Stimulated activated CD4-positive, alpha-beta T cell treated with anti-CD3 and anti-CD28 coated beads, TNF-alpha, amount 100 ng/mL, for 24 hours (primary cell): ENCODE data around the gene NSMCE1.

Experiments
- DNase-seq, 3 experiments: peaks; one replicate each; pipeline ENCODE4 v3.0.0-alpha.2; 2020; ENCODE audit warnings: low read depth in 3 of 3

Gene NSMCE1

DNA sequence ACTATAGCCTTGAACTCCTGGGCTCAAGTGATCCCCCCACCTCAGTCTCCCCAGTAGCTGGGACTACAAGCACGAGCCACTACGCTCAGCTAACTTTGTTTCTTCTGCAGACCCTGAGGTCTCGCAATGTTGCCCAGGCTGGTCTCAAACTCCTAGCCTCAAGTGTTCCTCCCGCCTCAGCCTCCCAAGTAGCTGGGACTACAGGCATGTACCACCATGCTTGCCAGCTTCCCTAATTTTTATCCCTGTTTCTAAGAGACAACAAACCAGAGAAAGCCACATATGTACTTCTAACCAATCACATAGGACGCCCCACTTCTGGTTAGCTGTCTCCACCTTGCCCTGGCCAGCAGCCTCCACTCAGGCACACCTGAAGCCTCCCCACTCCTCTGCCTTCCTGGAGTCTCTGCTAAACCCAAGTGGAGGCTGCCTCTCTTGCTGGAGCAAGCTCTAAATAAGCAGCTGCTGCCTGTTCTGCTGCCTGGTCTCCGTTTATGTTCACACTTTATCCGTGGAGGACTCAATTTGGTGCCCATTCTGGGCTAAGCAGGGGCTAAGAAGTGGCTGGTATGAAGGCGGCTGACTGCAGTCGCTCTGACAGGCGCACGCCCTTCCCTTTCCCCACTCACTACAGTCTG lies 24.7 kb downstream of the NSMCE1 start:
- DNase-seq: no peak

DNA sequence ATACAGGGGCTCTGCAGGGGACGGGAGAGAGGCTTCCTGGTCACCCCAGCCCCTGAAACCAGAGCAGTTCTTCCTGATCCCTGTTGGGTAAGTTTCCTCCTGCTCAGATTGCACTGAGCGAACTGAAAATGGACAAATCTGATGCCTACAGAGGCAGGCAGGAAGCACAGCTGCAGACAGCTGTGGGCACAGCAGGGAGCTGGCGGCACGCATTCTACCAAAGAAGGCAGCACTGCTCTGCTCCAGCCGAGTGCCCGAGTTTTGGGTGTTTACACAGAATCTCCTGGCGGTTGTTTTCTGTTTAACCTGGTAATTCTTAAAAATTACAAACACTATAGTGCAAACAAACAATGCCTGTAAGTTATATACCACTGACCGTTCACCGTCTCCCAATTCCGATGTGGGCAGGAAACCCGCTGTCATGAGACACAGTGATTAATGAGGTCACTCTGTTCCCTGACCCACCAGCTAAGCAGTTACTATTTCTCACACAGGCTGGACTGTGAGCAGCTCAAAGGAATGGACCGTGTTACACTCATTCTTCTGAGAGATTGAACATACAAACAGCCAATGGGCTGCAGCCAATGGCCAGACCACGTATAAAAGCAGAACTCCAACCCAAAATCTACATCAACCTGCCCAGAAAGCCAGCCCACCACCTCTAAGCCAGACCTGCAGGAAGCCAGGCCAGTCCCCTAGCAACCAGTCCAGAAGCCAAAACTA lies 25.5 kb downstream of the NSMCE1 start:
- no peak for DNase-seq

DNA sequence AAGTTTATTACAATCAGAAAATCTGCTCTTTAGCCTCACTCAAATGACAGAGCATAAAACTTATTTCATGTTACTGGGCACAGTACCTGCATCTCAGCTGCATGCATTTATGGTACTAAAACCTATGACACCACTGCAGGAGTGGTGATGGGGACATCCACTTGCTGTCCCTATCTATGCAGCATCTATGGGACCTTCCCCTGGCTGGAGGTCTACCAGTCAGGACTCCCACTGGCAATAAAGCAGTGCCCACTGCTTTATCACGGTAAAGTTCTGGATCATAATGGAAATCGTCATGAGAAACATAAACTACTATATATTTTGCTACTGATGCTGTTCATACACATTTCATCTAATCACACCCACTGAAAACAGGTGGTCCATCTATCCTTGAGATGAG lies 26.2 kb downstream of the NSMCE1 start:
- no peak for DNase-seq

DNA sequence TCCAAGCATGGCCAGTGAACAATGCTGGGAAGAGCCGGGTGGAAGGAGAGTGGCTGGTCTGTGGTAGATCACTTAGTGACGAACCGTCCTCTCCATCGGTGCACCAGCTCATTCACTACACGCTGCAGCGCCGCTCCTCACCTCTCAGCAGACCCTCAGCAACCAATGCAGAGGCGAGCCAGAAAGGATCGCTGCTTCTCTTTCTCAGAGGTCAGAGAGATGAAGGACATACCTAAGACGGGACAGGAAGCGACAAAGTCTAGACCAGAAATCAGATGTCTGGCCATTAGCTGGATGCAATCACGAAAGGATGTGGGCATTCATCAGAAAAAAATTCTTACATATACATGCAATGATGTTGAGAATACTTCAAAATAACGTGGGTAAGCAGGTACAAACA lies 26.9 kb downstream of the NSMCE1 start:
- DNase-seq: no peak

DNA sequence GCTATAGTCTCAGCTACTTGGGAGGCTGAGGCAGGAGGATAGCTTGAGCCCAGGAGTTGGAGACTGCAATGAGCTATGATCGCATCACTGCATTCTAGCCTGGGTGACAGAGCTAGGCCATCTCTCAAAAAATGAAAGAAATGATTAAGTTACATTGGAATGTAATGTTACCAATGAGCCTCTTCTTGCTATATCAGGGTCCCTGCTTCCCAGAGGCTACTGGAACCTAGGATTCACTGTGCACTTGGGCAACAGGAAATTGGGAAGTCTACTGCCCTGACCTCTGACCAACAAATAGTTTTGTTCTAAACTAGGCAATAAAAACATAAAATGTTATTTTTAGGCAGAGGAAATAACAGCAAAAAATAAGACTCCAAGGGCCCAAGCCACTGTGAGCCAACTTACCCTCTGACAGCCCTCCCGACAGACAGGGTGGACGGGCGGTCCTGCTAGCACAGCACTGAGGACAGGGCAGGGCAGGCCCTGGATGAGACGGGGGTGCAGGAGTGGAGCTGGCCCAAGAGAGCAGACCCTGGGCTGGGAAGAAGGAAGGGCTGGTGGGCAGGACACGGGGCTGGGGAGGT lies 27.5 kb downstream of the NSMCE1 start:
- no peak for DNase-seq

DNA sequence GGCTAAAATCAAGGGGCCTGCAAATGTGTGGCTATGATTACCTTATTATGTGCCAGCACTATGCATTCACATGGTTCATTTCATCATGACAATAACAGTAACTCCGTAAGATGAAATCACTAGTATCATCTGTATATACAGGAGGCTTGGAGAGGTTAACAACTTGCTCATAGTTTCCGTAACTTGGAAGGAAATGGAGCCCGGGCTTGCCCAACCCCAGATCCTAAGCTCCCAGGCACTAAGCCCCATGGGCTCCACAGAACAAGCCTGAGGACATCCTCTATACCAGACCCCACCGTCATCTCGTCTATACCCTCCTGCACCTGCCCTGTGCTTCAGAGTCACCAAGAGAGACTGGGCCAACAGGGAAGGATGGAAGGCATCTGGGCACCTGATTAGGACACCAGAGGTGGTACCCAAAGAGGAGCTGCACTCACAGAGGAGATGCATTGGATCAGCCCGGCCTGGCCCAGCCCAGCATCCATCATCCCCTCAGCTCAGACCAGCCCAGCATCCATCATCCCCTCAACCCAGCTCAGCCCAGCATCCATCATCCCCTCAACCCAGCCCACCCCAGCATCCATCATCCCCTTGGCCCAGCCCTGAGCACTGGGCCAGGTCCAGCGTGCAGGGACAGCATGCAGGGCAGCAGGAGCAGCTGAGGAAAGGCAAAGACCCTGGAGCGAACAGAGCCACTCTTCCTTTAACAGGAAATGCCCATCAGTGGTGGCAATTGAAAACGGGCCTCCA lies 28.5 kb downstream of the NSMCE1 start:
- DNase-seq: no peak

DNA sequence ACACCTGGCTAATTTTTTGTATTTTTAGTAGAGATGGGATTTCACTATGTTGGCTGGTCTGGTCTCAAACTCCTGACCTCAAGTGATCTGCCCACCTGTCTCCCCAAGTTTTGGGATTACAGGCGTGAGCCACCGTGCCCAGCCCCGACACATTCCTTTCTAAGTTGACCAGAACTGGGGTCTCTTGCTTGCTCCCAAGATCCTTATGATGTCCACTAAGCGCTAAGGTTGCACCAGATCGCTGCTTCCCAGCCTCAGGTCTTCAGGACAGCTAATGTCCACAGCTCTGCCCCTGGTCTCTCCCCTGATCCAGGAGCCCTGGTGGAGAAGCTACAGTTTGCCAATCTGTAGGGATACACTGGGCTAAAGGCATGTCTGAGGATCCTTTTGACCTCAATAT lies 29.5 kb downstream of the NSMCE1 start:
- no peak for DNase-seq

DNA sequence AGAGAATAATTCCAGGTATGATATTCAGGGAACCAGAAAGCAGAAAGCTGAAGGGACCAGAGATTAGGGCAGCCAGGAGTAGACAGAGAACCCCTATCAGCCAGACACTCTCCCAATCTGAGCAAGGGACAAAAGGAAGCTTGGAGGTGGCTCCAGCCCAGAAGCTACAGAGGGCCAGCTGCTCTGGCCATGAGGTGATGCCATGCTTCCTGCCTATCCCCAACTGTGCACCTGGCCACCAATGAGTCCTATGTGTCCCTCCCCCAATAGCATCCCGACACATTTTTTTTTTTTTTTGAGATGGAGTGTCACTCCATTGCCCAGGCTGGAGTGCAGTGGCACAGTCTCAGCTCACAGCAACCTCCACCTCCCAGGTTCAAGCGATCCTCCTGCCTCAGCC lies 30.0 kb downstream of the NSMCE1 start:
- DNase-seq: no peak

DNA sequence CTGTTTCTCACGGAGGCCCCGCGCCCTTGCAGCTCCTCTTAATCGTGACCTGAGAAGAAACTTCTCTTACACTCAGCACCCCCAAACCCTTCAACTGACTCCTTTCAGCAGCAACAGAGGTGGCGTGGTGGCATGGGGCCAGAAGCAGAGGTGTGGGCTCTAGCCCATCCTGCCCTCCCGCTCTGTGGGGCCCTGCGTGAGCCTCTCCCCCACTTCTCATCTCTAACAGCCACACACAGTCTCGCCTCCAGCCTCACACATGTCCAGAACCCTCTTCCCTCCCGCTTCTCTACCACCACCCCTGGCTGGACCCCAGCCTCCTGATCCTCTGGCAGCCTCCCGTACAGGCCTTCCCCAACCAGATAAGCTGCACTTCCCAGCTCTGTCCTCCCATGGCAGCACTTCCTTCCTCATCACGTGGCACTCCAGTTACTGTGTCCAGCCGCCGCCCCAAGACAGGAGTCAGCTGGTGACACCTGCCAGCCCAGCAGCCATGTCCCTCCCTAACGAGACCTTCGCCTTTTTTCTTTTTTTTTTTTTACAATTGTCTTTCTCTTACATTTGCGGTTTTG lies 30.5 kb downstream of the NSMCE1 start:
- DNase-seq: peak in 1 of 3 experiments; percentile 42

DNA sequence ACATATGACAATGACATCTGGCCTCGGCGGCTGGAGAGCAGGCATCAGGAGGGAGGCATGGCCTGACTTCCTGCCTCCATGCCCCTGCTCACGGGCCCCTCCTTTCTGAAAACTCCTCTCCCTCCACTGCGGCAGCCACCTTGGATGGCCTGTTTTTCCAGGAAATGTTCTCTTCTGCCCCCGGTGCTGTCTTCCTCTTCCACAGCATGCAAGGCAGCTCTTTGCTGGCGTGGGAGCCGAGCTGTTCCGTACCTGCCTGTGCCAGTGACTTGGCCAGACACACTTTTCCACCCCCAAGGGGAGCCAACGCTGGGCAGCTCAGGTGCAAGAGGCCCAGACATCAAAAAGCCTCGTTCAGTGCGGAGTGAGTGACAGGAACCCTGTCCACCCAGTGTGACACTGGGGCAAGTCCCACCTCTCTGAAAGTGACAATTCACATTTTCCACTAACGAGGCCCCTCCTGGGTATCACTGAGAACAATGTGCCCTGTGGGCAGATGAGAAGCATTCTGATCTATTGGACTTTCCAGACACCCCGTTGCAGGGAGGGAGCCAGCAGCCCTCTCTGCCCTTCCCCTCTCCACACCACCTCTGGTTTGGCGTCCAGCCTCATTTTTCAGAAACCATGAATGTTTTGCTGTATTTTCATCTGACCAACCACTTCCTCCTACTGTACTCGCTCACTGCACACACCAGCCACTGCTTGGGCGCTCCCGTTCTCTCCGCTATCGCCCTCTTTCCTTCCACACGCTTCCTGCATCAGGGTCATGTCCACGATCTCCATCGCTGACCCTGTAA lies 31.2 kb downstream of the NSMCE1 start:
- peak; percentile 62 to 79 (median 75) for DNase-seq

DNA sequence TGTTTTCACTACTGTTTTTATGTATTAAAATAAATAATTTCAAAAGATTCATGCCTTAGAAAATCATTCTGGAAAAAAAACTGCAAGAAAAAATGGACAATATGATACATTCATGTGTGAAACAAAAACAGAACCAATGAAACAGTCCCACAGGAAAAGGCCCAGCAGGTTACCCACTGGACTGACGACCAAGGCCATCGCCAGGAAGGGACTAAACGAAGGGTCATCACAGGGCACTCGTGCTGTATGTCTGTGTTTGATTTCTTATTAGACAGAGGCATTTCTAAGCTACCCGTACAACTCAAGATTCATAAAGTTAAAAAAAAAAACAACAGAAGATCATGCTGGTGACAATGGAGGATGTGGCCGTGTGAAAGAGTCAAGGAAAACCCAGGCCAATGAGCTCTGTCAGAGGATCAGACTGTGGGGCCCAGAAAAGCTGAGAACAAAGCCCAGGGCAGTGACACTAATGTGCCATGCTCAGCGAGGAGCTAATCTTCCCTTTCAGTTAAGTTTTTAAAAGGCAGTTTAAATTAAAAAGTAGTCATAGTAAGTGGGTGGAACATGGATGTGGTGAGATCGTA lies 31.8 kb downstream of the NSMCE1 start:
- no peak for DNase-seq

DNA sequence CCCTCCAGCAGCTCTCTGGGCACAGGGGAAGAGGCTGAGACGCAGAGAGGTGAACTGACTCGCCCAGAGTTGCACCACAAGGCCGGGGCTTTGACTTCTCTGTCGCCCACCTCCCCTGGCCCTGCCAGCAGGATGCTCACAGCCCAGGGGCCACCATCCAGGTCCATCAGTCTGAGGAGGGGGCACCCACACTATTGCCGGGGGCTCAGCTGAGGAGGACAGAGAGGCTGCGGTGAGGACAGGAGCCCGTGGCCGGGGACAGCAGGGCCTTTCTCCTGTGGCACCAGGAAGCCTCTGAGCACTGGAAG lies 32.7 kb downstream of the NSMCE1 start:
- DNase-seq: no peak

DNA sequence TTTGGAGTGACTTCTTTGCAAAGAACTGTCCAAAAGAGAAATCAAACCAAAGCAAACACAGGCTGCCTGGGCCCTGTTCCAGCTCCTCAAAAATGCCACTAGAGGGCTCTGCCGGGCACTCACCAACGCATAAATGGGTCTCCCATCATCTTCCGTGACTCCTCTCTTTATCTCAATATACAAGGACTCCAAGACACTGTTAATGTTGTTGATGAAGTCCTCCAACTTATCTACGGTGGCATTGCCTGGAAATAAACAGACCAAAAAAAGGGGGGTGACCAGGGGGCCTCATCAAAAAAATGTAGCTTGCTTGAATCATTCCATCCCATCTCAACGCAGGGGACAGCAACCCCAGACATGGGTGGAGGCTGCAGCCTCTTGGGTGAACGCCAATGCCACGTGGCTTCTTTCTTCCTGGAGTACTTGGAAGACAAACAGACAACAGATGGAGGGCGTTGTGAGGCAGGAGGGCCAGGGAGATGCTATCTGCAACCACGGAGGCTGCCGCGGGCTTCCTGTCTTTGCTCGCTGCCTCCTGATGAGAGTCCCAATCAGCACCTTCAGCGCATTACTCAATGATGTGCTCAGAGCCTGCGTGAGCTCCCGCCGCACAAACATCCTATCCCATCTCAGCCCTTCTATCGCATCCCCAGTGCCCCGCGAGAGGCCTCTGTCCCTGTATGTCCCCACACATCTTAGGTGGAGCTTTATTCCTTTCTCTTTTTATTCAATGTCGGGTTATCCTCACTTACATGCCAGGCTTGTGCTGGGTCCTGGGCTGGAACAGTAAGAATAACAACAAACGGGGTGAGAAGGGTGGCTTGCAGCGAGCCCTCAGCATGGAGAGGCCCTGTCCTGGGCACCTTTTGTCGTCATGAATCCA lies 33.3 kb downstream of the NSMCE1 start:
- peak; percentile 52 to 79 (median 60) for DNase-seq

DNA sequence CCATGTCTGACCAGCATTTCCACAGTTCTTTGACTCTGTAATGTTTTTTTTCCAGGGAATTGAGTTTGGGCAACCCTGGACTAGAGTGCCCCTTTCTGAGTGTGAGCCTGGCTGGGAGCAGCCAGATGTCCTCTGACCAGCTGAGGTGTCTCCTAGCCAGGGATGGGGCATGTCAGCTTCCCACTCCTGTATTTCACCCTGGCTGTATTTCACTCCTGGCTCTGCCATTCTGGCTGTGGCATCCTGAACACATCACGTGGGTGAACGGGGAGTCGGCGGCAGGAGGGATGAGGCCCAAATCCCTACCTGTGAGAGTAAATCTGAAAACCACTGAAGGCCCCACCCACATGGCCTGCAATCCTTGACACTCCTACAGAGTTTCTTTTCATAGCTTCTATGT lies 34.0 kb downstream of the NSMCE1 start:
- DNase-seq: no peak

DNA sequence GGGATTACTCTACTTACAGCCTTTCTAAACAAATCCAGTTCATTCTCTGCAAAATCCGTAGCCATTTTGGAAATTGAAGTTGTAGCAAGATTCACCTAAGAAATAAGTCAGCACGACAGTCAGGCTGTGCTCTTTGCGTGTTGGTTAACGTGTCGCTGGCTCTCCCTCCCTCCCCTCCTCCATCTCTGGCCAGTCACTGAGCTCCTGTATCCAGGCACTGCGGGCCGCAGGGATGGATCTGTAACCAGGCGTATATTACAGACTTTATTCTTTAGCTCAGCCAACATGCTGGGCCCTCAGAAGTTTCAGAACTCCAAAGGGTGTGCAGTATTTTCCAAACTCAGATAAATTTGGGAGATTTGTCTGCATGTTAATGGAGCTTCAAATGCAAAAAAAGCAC lies 34.4 kb downstream of the NSMCE1 start:
- DNase-seq: no peak

DNA sequence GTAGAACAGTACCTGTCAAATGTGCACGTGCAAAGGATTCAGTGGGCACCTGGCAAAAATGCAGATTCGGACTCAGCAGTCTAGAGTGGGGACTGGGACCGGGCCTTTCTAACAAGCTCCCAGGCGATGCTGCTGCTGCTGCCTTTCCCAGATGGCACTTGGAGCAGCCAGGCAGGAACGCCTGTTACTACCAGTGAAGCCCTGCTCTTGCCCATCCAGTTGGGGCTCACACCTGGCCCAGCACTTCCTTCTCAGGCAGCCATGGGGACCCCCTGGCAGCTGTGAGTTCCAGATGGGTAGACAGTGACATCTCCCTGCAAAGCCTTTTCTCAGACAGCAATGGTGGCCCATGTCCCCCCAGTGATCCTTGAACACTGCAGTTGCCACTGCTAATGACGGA lies 34.8 kb downstream of the NSMCE1 start:
- DNase-seq: no peak

DNA sequence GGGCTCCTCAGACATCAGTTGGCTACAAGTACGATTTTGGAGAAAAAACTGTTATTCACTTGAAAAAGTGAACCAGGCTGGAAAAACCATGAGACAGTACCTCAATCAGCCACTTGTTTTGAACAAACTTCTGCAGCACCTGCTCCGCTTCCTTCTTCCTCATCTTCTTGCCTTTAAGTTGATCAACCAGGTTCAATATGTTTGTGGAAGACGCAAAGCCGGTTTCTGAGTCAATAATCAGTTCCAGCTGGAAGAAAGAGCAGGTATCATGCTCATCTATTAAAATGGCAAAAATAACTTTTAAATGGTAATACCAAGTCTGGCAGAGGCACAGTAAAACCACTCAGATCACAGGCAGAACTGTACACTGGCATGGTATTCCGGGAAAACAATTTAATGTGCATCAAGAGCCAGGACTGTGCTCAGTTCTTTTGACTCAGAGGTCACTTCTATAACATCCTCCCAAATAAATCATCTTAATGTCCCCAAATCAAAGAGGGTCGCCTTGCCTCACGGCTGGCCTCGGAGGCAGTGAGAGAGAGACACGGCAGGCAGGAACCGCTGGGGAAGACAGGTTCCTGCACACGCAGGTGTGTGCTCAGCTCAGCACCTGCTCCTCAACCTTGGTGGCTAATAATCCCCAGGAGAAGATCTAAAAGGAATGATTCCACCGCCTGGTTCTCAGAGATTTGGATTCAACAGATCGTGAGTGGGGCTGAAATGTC lies 35.5 kb downstream of the NSMCE1 start:
- no peak for DNase-seq

DNA sequence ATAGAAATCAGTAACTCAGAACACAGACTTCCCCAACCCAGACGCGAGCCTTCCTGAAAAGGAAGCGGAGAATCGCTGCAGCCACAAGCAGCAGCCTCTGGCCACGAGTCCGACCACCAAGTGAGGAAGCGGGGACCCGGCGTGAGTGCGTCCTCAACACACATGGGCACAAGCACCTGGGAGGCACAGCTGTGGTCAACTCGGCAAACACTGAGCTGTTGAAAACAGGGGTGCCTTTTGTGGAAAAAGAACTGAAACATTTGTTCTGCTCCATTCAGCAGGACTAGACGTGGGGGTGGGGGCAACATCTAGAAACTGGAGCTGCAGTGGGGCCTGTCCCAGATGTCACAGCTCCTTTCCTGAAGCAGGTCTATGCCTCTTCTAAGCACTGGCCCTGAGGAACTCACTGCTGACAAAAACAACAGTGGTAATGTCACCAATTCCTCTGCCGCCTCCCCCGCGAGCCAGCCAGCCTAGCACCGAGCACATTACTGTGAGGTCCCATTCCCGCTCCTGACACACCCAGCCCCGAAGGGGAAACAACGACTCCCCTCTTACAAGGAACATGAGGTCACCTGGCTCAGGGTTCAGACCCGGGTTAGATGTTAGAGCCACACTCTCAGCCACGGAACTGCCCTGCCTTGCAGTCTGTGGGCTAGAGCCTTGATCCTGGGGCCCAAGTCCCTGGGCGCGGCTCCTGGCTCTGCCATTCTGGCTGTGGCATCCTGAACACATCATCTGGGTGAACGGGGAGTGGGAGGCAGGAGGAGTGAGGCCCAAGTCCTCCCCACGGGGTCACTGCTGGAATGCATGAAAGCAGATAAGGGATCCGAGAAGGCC lies 36.3 kb downstream of the NSMCE1 start:
- peak in 1 of 3 experiments; percentile 61 for DNase-seq

DNA sequence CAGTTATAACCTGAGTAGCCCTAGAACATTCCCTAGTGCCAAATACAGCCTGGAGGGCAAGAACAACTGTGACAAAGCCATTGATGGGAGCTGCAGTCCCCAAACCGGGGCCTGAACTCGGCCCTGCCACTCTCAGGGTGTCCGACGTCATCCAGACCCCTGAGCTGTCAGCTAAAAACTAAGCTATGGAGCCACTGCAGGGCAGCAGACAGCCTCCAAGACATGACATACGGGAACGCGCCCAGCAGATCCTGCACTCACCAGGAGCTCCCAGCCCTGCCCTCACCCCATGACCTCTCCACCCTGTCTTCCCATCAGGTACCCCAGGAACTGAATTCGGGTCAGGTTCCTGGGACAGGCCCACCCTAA lies 36.9 kb downstream of the NSMCE1 start:
- DNase-seq: no peak
